AG04449 (cell line): ENCODE data around the gene ZNRD2.

Experiments
- CTCF ChIA-PET: fragments of 350-600 bp; formaldehyde crosslinking; extraction: SDS; loops from one replicate; lab custom pipeline; 2021; ENCODE audit warnings: antibody characterized with exemption; lab: Yijun Ruan, JAX
- POLR2A ChIA-PET: fragments of 400-600, 350-600 bp; formaldehyde crosslinking; extraction: SDS; loops from one replicate; lab custom pipeline; 2020; ENCODE audit warnings: antibody characterized with exemption, inconsistent platforms; lab: Yijun Ruan, JAX
- DNase-seq: peaks from one replicate; pipeline ENCODE4 v3.0.0-alpha.2; 2010; ENCODE audit warnings: low read depth, low spot score
- H3K4me3 ChIP-seq: 2 replicates; pipeline ENCODE4 v1.5.1; 2011; ENCODE audit warnings: low read depth, mild to moderate bottlenecking, control low read depth, low read length
- TF ChIP-seq, protein P1 (sequence below): IDR thresholded peaks from one replicate; pipeline ENCODE4 v1.5.1; 2011; ENCODE audit warnings: mild to moderate bottlenecking, moderate library complexity, low read length, control low read depth, inconsistent platforms; ENCODE audit not compliant: insufficient read depth; ENCODE audit errors: missing control alignments

The ZNRD2 gene

DNA sequence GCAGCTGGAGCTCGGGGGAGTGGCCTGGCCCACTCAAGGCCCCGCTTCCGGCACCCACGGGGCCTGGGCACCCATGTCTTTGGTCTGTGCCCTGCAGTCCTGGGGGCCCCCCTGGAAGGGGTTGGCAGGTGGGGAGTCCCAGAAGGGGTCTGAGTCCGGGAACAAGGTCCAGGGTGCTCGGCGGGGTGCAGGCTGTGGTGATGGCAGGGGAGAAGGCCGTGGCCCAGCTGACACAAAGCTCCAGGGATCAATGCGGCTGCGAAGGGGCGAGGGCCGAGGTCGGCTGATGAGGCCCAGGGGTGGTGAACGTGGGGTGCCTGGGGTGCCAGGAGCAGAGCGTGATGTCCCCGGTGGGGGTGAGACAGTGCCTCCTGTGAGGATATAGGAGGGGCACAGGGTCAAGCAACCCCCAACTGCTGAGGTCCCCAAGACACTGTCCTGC, 28.0 kb downstream of the ZNRD2 start:
- POLR2A ChIA-PET, result interaction anchor here (1.0 to 1.3 kb wide), 2 partner anchors 13 to 17 kb away, joined by 3 read pairs; partner anchors contain the start of gene PCNX3
- CTCF ChIA-PET, result interaction anchor here (1.0 to 1.2 kb wide), 2 partner anchors 9 to 25 kb away, joined by 4 read pairs; no protein-coding TSS in a partner anchor
- DNase-seq, result no peak
- H3K4me3 ChIP-seq, result no peak overlapping the region
- TF ChIP-seq, protein P1, sequence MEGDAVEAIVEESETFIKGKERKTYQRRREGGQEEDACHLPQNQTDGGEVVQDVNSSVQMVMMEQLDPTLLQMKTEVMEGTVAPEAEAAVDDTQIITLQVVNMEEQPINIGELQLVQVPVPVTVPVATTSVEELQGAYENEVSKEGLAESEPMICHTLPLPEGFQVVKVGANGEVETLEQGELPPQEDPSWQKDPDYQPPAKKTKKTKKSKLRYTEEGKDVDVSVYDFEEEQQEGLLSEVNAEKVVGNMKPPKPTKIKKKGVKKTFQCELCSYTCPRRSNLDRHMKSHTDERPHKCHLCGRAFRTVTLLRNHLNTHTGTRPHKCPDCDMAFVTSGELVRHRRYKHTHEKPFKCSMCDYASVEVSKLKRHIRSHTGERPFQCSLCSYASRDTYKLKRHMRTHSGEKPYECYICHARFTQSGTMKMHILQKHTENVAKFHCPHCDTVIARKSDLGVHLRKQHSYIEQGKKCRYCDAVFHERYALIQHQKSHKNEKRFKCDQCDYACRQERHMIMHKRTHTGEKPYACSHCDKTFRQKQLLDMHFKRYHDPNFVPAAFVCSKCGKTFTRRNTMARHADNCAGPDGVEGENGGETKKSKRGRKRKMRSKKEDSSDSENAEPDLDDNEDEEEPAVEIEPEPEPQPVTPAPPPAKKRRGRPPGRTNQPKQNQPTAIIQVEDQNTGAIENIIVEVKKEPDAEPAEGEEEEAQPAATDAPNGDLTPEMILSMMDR, result no peak

DNA sequence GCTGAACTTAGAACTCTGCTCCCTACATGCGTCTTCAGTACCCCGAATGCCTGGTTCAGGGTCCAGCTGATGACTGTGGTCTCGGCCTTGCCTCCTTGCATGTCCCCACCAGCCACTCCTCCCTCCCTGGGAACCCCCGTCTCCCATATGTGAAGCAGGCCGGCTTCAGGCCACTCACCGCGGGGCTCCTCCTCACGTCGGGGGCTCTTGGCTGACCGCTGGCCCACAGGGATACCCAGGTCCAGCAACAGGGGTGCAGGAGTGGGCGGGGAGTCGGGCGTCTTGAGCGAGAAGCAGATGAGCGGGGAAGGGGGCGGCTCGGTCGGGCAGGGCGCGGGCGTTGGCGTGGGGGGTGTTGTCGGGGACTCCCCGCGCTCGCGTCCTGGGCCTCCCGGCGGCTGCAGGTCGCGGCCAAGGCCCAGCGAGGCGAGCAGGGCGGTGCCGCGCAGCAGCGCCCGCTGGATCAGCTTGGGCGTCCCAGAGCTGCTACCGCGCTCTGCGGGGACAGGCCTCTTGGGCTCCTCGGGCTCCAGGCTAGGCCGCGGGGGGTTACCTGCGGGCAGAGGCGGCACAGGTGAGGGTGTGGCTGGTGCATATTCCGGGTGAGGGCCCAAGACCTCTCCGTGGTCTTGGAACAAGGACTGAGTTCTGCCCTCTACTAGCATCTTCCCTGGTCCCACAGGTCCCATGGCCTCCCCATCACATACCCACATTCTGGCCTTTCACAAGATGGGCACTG, 29.1 kb downstream of the ZNRD2 start:
- no peak overlapping the region for H3K4me3 ChIP-seq
- no peak for DNase-seq
- ChIA-PET POLR2A (interaction anchor here (1.0 to 1.5 kb wide), 2 partner anchors 13 to 14 kb away, joined by 3 to 5 read pairs; no protein-coding TSS in a partner anchor), CTCF (interaction anchor here (1.2 to 1.5 kb wide), 2 partner anchors 10 to 26 kb away, joined by 3 to 4 read pairs; no protein-coding TSS in a partner anchor)
- TF ChIP-seq, protein P1, result no peak

DNA sequence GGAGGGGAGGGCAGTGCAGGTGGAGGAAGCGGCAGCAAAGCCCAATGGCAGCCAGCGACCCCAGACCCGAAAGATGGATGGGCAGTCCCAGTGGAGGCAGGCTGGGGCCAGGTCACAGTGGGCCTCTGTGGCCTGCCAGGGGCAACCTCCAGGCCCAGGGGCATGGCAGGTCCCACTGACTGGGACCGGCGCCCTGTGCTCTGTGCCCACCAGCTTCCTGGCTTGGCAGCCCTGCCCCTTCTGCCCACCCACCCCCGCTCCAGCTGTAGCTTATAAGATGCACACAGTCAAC, 29.6 kb downstream of the ZNRD2 start:
- DNase-seq, result no peak
- POLR2A ChIA-PET, result interaction anchor here (1.5 kb wide), 1 partner anchor 13 kb away, joined by 5 read pairs; no protein-coding TSS in a partner anchor
- CTCF ChIA-PET, result interaction anchor here (1.5 kb wide), 1 partner anchor 10 kb away, joined by 3 read pairs; no protein-coding TSS in a partner anchor
- H3K4me3 ChIP-seq, result no peak overlapping the region
- TF ChIP-seq, protein P1, result no peak

DNA sequence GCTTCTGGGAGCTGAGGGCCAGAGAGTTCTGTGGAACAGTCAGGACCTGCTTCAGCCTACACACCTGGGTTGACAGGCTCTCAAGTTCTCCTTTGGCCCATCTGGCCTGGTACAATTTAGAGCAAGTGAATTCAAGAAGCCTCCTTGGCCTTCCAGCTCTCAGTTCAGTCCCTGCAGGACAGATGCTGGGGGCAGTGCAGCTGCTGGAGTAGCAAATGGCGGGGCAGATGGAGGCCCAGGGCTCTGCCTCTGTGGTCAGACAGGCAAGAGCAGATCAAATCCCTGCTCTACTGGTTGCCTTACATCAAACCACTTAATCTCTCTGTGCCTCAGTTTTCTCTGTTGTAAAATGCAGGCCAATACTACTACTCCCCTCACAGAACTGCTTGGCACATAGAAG, 34.0 kb downstream of the ZNRD2 start:
- DNase-seq, result no peak
- POLR2A ChIA-PET, result interaction anchor here (1.4 to 1.5 kb wide), 2 partner anchors 8 to 11 kb away, joined by 5 to 6 read pairs; partner anchors contain the start of gene KCNK7
- no peak overlapping the region for H3K4me3 ChIP-seq
- TF ChIP-seq, protein P1, result no peak
- CTCF ChIA-PET, result interaction anchor here (0.7 to 14.3 kb wide), 5 partner anchors 8 to 27 kb away, joined by 3 to 134 read pairs (median 3); partner anchors contain the start of gene KCNK7

DNA sequence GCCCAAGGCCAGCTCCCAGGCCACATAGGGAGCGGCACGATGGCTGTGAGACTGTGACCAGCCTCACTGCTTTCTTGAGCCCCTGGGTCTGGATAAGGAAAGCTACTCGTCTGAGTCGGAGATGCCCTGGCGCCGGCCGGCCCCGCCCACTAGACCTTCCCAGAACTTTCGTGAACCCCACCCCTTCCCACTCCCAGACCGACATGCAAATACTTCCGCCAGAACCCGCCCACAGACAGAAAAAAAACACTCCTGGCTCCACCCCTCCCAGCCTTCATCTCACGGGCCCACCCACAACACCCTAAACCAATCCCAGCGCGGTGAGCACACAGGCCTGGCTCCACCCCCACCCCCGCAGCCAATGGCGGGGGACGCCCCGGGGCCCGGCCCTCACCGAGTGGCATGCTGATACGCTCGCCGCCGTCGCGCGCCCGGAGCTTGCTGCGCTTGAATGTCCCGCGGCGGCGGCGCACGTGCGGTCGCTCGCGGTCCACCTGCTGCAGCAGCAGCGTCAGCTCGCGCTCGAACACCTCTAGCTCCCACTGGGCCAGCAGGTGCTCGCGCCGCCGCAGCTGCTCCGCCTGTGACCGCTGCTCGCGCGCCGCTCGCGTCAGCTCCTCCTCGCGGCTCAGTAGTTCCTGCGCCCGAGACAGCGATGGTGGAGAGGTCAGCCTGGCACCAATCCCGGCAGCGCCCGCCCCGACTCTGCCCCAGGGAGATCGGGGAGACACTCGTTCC, 36.8 kb downstream of the ZNRD2 start:
- TF ChIP-seq, protein P1, result no peak
- CTCF ChIA-PET, result interaction anchor here (1.3 to 14.3 kb wide), 3 partner anchors 13 to 66 kb away, joined by 3 to 134 read pairs (median 18); partner anchors contain the start of gene KCNK7
- DNase-seq, result peak; percentile 59
- POLR2A ChIA-PET, result interaction anchor here (0.7 to 1.1 kb wide), 3 partner anchors 8 to 23 kb away, joined by 3 to 5 read pairs (median 4); partner anchors contain the start of gene PCNX3
- peak overlapping the region; percentile 40 for H3K4me3 ChIP-seq
